NCI-H2107 treated with DMSO at 0.1 percent for 48 hours (cell line): ENCODE measurements around the gene TRPC4AP.

ENCODE experiments used
- DNase-seq: peaks from one replicate; lab custom pipeline; 2025; ENCODE audit not compliant: unreplicated experiment; lab: John Stamatoyannopoulos, UW

TRPC4AP gene

GRCh38 chr20:34974246-34974645 lies 118.4 kb downstream of the TRPC4AP start:
- no peak for DNase-seq

- no peak for DNase-seq
Measured at GRCh38 chr20:34971561-34972235, 120.9 kb downstream of the TRPC4AP start.

- no peak for DNase-seq
Measured at GRCh38 chr20:34970846-34971560, 121.6 kb downstream of the TRPC4AP start.

- no peak for DNase-seq
Measured at GRCh38 chr20:34970193-34970840, 122.3 kb downstream of the TRPC4AP start.

GRCh38 chr20:34968042-34968775 lies 124.4 kb downstream of the TRPC4AP start:
- no peak for DNase-seq

- no peak for DNase-seq
Measured at GRCh38 chr20:34967421-34967820, 125.2 kb downstream of the TRPC4AP start.

GRCh38 chr20:34965051-34965450 lies 127.6 kb downstream of the TRPC4AP start:
- no peak for DNase-seq

GRCh38 chr20:34964486-34964885 lies 128.1 kb downstream of the TRPC4AP start:
- DNase-seq, result no peak

- no peak for DNase-seq
Measured at GRCh38 chr20:34956751-34957472, 135.7 kb downstream of the TRPC4AP start.

GRCh38 chr20:34956041-34956458 lies 136.6 kb downstream of the TRPC4AP start:
- no peak for DNase-seq

- peak; percentile 68 for DNase-seq
Measured at GRCh38 chr20:34955231-34956040, 137.2 kb downstream of the TRPC4AP start, which contains the start of the genes GSS and MYH7B. Gene GSS (minus strand): TSS chr20:34955806. CDS start chr20:34951852, 3,954 bp downstream. Gene MYH7B (plus strand): TSS chr20:34955868. CDS start chr20:34978006, 22,138 bp downstream.

- no peak for DNase-seq
Measured at GRCh38 chr20:34954904-34955230, 137.7 kb downstream of the TRPC4AP start.

- DNase-seq, result no peak
Measured at GRCh38 chr20:34953960-34954359, 138.6 kb downstream of the TRPC4AP start.

GRCh38 chr20:34952671-34953070 lies 139.9 kb downstream of the TRPC4AP start:
- no peak for DNase-seq
